ENCODE measurements around the gene RMP24.

RMP24 gene

DNA sequence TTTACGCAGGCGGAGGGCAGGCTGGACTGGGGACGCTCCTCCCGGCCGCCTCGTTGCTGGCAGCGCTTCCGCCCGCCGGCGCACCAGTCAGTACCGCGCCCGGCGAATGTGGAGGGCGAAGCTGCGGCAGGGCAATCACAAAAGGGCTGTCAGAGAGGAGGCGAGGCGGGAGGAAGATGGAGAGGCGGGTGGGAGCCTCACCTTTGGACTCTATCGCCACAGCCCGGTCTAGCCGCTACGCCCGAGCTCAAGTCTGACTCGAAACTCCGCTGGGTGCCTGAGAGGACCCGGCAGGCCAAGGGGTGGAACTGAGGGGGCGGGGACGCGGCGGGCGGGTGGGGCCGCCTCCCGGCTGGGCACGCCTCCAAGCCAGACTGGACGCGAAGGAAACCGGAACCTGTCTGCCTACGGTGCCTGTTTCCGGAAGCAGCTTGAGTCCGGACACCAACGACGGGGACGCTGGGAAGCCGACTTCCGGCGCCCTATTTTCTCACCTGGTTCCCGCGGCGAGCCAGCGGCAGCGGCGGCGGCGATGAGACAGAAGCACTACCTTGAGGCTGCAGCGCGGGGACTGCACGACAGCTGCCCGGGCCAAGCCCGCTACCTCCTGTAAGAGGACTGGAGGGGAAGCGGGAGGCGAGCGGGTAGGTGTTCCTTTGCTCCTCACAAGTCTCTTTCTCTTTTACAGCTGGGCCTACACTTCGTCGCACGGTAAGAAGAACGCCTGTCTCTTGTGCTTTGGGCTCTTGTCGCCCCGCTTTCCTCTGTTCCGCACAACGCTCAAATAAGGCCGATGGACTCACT lies at the start of gene RMP24:
TSS of gene RMP24 (plus strand) at position 483 of the 804 bp plus-strand sequence.
- FAIRE-seq (no peak), DNase-seq (ENCODE audit: insufficient read length, low spot score) (peak; percentile 77)
- peak; percentile 76 for TF ChIP-seq POLR2A (IDR thresholded peaks at IDR 0.05; ENCODE audit: low read depth, low read length)

DNA sequence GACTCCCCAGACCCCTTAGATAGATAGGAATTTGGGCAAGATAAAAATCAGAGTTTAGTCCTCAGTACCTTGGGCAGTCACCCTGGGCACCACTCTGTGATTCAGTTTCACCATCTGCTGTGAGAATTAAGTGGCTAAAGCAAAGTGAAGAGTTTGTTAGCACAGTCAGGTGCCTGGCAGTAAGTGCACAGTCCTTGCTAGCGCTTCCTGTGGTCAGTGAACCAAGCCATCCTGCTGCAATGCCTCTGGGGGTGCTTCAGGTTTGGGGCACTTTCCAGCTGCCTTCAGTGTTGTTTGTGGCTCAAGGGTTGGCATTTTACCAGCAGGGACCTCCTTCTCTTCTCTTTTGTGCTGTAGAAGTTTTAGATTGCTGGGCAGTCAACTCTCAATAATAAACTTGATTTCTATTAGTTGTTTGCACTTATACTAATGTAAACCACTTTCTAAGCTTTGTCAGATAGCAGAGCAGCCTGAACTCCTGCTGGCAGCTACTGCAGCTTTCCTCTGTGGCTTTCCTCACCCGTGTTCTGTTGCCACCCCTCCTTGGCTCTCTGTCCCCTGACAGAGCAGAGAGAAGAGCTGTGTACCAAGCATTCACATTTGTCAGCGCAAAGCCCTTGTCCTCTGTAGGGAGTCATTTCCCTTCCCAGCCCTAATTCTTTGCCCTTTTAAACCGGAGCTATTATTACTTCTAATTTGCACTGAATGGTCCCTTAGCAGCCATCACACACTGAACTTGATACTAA lies 48.4 kb upstream of the RMP24 start:
- DNase-seq (ENCODE audit: insufficient read length, low spot score) (no peak), FAIRE-seq (no peak)
- no peak for TF ChIP-seq POLR2A (IDR thresholded peaks at IDR 0.05; ENCODE audit: low read depth, low read length)

DNA sequence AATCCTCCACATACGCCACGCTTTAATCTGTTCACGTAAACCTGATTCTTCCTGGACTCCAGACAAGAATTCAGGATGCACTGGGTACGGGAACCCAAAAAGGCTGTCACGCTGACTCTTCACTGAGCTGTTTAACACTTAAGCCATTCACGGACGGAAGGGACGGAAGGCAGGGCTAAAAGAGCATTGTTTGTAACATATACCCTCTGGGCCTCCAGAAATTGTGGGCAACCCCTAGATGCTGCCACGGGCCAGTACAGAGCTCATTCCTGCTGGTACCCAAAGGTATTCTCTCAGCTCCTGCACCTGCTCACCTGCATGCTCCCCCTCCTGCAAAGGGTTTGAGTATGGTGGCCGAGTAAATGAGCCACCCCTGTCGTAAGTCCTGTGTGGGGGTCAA lies 45.6 kb upstream of the RMP24 start:
- DNase-seq (ENCODE audit: insufficient read length, low spot score) = no peak
- FAIRE-seq = no peak
- TF ChIP-seq POLR2A (IDR thresholded peaks at IDR 0.05; ENCODE audit: low read depth, low read length) = no peak

DNA sequence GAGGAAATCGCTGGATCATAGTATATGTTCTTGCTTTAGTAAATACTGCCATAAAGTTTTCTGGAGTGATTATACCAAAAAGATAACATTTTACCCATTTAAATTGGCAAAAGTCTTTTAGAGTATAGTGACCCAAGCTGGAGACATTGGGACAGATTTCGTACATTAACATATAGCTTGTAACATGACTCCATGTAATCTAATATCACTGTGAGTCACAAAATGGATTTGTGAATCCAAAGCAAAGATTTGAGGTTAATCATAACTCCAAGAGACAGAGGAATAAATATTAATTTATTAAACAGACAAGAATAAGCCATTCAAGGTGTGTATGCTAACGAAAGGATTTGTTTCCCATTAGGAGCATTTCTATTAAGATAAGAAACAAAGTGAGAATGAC lies 45.0 kb upstream of the RMP24 start:
- TF ChIP-seq POLR2A (IDR thresholded peaks at IDR 0.05; ENCODE audit: low read depth, low read length) = no peak
- FAIRE-seq = no peak
- DNase-seq (ENCODE audit: insufficient read length, low spot score) = no peak

DNA sequence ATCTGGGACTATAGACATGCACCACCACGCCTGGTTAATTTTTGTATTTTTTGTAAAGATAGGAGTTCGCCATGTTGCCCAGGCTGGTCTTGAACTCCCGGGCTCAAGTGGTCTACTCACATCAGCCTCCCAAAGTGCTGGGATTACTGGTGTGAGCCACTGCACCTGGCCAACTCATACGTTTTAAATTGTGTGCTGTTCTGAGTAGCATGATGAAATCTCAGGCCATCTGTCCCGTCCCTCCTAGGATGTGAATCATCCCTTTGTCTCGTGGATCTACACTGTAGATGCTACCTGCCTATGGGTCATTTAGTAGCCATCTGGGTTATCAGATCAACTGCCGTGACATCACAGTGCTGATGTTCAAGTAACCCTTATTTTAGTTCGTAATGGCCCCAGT lies 38.5 kb upstream of the RMP24 start:
- FAIRE-seq (no peak), DNase-seq (ENCODE audit: insufficient read length, low spot score) (no peak)
- no peak for TF ChIP-seq POLR2A (IDR thresholded peaks at IDR 0.05; ENCODE audit: low read depth, low read length)

DNA sequence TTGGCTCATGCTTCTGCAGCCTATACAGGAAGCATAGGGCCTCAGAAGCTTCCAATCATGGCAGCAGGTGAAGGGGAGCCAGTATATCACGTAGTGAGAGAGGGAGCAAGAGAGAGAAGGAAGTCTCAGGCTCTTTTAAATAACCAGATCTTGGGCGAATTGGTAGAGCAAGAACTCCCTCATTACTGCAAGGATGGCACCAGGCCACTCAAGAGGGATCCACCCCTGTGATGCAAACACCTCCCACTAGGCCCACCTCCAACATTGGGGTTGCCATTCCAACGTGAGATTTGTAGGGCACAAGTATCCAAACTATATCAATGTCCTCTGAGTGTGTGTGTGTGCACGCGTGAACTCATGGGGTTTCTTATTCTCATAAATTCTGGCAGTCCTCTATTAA lies 37.6 kb upstream of the RMP24 start:
- FAIRE-seq (no peak), DNase-seq (ENCODE audit: insufficient read length, low spot score) (no peak)
- TF ChIP-seq POLR2A (IDR thresholded peaks at IDR 0.05; ENCODE audit: low read depth, low read length) = no peak

DNA sequence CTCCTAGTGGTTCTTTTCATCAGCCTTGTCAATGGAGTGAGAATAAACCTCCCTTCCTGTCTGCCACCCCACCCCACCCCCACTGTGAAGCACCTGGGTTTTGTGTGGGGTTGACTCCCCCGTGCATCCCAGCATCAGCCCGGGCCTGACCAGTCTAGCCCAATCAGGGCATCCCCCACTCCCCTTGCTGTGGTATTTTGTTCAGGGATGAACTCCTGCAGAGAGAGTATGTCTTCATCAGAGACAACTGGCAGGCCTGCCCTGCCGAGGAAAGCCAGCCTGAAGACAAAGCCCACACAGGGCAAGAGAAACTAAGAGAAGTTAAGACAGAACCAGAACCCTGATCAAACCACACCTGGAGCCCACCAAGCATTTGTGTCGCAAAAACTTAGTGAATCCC lies 36.7 kb upstream of the RMP24 start:
- TF ChIP-seq POLR2A (IDR thresholded peaks at IDR 0.05; ENCODE audit: low read depth, low read length) = no peak
- FAIRE-seq = no peak
- DNase-seq (ENCODE audit: insufficient read length, low spot score) = no peak

DNA sequence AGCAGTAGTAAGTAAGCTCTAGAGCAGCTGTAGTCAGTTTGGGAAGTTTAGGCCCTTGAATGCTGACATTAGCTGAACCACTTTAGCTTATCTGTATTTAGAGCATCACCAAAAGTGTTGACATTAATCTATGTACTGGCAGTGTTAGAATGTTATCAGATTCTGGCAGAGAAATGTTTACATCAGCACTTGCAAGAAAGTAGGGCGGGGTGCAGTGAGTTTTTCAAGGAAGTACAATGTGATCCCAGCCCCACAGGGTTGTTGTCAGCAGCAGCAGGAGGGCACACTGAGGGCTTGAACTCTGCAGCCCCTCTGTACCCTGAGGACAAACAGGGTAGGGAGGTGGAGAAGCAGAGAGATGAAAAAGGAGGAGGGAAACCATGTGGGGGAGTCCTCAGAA lies 35.5 kb upstream of the RMP24 start:
- TF ChIP-seq POLR2A (IDR thresholded peaks at IDR 0.05; ENCODE audit: low read depth, low read length) = no peak
- FAIRE-seq (no peak), DNase-seq (ENCODE audit: insufficient read length, low spot score) (no peak)

DNA sequence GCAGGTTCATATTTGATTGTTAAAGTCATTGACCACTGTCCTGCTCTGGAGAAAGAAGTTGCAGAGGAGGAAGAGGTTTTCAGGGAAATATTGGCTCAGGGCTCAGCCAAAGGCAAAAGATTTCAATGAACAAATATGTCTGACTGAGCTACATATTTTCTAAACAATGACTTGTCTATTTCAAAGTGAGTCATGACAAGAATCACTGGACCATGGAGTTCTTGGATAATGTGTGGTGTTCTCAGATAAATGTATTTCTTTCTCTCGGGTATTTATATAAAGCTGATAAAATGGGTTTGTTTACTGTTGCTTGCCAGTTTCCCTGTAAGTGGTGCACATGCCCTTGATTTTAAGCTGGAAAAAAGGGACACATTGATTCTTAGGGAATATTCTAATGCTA lies 34.3 kb upstream of the RMP24 start:
- FAIRE-seq = no peak
- DNase-seq (ENCODE audit: insufficient read length, low spot score) = no peak
- no peak for TF ChIP-seq POLR2A (IDR thresholded peaks at IDR 0.05; ENCODE audit: low read depth, low read length)

DNA sequence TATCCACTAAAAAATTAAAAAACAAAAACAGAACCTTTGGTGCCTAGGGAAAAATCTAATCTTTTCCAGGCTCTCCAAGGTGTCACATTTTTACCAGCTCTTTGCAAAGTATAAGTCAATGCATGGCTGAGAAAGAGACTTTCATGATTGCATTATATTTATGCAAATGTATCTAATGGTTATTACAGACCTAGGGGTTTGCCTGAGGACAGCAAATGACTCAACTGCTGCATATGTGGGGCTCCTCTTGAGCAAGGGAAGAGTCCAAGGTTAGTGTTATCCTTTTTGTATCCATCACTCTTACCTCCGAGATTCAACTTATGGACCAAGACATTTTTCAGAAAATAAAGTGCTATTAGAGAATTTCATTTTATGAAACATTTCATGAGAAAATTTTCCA lies 33.9 kb upstream of the RMP24 start:
- TF ChIP-seq POLR2A (IDR thresholded peaks at IDR 0.05; ENCODE audit: low read depth, low read length) = no peak

DNA sequence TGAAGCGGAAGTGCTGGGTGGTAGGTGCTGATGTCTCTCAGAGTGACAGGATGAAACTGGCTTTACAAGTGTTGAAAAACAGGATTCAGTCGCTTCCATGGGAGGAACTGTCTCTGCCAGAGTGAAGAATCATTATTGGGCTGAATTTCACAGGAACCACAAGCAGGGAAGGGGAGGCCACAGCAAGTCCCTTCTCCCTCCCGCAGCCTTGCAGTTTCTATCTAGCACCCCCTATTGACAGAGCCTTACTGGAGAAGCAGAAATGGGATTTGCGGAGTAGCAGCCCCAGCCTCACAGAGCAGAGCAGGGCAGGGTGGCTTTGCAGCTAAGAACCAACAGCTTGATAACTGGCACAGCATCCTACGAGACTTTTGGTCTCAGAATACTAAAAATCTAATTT lies 33.3 kb upstream of the RMP24 start:
- DNase-seq (ENCODE audit: insufficient read length, low spot score) = no peak
- no peak for TF ChIP-seq POLR2A (IDR thresholded peaks at IDR 0.05; ENCODE audit: low read depth, low read length)
- FAIRE-seq = no peak

More for the DNA sequence above, 33.9 kb upstream of the RMP24 start:
- DNase-seq (ENCODE audit: insufficient read length, low spot score) = no peak
- no peak for FAIRE-seq

DNA sequence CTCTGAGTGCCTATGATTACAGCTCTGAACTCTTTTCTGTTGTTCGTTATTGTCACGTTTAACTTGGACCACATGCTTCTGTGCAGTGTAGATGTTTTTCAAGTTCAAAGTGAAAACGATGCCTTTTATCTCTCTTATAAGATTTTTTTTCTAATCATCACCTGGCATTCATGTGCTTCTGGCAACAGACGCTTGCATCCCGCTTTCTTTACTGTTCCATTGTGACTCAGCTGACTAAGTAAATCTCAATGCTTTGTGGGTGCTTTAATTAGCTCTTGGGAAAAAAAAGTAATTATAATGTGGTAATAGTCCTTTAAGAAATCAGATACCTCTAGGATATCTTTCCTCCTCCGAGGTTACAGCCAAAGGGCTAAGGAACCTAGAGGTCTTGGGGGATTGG lies 31.2 kb upstream of the RMP24 start:
- DNase-seq (ENCODE audit: insufficient read length, low spot score) (no peak), FAIRE-seq (no peak)
- no peak for TF ChIP-seq POLR2A (IDR thresholded peaks at IDR 0.05; ENCODE audit: low read depth, low read length)

DNA sequence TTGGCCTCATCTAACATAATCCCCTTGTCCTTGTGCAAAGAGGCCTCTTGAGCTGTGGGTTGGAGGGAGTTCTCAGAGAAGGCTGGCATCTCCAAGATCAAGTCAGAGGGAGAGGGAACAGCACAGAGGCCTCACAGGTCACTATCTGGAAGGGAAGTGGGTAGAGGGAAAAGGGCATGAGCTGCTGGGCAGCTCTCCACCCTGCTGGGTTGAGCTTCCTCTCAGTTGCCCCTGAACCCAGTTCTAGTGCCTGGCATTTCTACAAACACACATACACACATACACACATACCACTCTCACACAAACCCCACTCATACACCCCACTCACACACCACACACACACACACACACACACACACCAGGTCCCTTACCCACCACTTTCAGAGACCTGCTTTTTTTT lies 30.3 kb upstream of the RMP24 start:
- FAIRE-seq = no peak
- no peak for TF ChIP-seq POLR2A (IDR thresholded peaks at IDR 0.05; ENCODE audit: low read depth, low read length)
- no peak for DNase-seq (ENCODE audit: insufficient read length, low spot score)

DNA sequence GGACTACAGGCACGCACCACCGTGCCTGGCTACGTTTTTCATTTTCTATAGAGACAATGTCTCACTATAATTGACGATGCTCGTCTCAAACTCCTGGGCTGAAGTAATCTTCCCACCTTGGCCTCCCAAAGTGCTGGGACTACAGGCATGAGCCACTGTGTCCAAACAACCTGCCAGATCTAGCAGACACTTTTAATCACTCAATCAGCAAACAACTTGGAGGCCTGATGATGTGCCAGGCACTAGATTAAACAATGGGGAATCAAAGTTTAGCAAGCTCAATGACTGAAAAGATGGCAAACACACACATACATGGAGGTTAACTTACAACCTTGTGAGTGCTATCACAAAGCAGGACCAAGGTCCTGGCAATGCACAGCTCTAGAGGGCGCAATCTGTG lies 29.8 kb upstream of the RMP24 start:
- TF ChIP-seq POLR2A (IDR thresholded peaks at IDR 0.05; ENCODE audit: low read depth, low read length) = no peak
- no peak for FAIRE-seq
- no peak for DNase-seq (ENCODE audit: insufficient read length, low spot score)

DNA sequence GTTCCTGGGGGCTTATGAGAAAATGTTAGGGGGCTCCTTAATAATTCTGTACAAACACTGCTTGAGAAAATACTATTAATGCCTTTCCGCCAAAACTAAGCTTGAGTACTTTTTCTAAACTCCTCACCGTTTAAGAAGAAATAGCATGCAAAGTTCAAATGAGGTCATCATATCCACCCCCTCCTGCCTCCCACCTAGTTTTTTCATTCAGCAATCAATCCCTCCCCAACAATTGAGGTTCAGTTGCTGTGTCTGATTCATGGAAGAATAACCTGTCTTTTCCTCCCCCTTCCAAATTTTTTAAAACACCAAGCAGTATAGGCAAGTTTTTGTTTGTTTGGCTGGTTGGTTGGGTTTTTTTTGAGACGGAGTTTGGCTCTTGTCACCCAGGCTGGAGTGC lies 24.4 kb upstream of the RMP24 start:
- no peak for TF ChIP-seq POLR2A (IDR thresholded peaks at IDR 0.05; ENCODE audit: low read depth, low read length)
- DNase-seq (ENCODE audit: insufficient read length, low spot score) = no peak
- no peak for FAIRE-seq
